Measurements from ENCODE around the gene CGREF1. TPM values are rescaled to one million over a fixed set of nuclear protein-coding genes. Genes with fewer than 3 reads are reported as not detected.

Gene CGREF1
- total RNA-seq, 4 donors from 2014 or later = 4.0 to 8.5 (median 6.2) TPM

DNA sequence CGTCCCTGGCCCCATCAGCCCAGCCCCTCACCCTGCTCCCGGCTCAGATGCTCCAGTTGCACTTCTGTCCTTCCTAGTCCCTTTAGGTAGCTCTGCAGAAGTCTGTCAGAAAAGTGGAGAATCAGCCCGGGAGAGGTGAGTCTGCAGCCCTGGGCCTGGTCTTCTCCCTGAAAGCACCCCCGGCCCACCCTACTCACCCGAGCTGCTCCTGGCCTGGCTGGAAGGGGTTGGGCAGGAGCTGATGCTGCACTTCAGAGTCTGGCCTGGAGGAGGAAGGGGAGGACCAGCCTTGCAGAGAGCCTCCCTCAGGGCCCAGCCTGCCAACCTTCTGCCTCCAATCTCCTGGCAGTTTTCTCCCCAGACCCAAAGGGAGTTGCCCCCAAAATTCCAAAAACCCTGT is 16.6 kb downstream of the CGREF1 start:
- TF ChIP-seq, protein P1, sequence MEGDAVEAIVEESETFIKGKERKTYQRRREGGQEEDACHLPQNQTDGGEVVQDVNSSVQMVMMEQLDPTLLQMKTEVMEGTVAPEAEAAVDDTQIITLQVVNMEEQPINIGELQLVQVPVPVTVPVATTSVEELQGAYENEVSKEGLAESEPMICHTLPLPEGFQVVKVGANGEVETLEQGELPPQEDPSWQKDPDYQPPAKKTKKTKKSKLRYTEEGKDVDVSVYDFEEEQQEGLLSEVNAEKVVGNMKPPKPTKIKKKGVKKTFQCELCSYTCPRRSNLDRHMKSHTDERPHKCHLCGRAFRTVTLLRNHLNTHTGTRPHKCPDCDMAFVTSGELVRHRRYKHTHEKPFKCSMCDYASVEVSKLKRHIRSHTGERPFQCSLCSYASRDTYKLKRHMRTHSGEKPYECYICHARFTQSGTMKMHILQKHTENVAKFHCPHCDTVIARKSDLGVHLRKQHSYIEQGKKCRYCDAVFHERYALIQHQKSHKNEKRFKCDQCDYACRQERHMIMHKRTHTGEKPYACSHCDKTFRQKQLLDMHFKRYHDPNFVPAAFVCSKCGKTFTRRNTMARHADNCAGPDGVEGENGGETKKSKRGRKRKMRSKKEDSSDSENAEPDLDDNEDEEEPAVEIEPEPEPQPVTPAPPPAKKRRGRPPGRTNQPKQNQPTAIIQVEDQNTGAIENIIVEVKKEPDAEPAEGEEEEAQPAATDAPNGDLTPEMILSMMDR (IDR thresholded peaks at IDR 0.05; ENCODE audit: low read depth) = no peak

DNA sequence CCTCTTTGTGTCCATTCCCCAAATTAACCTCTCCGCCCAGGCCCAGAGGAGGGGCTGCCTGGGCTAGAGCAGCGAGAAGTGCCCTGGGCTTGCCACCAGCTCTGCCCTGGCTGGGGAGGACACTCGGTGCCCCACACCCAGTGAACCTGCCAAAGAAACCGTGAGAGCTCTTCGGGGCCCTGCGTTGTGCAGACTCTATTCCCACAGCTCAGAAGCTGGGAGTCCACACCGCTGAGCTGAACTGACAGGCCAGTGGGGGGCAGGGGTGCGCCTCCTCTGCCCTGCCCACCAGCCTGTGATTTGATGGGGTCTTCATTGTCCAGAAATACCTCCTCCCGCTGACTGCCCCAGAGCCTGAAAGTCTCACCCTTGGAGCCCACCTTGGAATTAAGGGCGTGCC is 18.9 kb downstream of the CGREF1 start:
- TF ChIP-seq, protein P1 (IDR thresholded peaks at IDR 0.05; ENCODE audit: low read depth) = no peak

DNA sequence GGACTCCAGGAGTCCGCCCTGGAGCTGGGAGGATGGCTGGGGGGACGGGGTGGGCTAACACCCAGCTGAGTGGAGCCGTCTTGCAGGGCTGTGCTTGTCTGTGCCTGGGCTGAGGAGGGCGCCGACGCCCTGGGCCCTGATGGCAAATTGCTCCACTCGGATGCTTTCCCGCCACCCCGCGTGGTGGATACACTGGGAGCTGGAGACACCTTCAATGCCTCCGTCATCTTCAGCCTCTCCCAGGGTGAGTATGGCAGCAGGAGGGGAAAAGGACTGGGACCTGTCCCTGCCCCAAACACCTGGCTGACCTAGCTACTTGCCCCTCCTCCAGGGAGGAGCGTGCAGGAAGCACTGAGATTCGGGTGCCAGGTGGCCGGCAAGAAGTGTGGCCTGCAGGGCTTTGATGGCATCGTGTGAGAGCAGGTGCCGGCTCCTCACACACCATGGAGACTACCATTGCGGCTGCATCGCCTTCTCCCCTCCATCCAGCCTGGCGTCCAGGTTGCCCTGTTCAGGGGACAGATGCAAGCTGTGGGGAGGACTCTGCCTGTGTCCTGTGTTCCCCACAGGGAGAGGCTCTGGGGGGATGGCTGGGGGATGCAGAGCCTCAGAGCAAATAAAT is 19.5 kb downstream of the CGREF1 start:
- TF ChIP-seq, protein P1 (IDR thresholded peaks at IDR 0.05; ENCODE audit: low read depth) = no peak

DNA sequence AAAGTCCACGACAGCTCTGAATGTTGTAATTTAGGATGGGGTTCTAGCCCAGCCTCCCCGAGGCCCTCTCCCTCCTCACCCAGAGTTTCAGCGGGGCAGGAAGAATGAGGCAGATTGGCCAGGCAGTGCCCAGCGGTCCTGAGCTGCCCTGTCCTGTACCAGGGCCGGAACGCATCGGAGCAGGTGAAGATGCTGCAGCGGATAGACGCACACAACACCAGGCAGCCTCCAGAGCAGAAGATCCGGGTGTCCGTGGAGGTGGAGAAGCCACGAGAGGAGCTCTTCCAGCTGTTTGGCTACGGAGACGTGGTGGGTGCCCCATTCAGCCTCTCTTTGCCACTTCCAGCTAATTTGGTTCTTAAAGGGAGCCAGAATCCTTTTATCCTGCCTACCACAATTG is 21.6 kb downstream of the CGREF1 start:
- TF ChIP-seq, protein P1 (IDR thresholded peaks at IDR 0.05; ENCODE audit: low read depth) = no peak

DNA sequence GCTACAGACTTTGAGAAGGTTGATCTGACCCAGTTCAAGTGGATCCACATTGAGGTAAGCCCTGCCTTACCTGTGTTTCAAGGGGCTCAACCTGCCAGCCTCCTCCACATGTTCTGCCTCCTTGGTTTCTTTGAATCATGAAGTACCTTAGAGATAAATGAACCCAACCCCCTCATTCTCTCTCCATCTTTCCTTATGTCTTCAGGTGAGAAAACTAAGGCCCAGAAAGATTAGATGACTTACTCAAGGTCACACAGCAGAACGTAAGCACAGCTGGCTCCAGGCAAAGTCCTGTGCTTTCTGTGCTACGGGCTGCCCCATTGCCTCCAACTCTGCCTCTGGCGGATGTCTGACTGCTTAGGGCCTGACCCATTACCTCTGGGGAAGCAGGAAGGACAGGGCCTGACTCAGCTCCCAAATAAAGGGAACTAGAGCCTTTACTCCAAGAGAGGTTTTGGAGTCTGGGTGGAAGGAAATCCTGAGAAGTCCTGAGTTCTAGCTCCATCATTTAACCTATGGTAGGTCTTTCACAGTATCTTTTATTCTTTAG is 22.1 kb downstream of the CGREF1 start:
- TF ChIP-seq, protein P1 (IDR thresholded peaks at IDR 0.05; ENCODE audit: low read depth) = no peak

DNA sequence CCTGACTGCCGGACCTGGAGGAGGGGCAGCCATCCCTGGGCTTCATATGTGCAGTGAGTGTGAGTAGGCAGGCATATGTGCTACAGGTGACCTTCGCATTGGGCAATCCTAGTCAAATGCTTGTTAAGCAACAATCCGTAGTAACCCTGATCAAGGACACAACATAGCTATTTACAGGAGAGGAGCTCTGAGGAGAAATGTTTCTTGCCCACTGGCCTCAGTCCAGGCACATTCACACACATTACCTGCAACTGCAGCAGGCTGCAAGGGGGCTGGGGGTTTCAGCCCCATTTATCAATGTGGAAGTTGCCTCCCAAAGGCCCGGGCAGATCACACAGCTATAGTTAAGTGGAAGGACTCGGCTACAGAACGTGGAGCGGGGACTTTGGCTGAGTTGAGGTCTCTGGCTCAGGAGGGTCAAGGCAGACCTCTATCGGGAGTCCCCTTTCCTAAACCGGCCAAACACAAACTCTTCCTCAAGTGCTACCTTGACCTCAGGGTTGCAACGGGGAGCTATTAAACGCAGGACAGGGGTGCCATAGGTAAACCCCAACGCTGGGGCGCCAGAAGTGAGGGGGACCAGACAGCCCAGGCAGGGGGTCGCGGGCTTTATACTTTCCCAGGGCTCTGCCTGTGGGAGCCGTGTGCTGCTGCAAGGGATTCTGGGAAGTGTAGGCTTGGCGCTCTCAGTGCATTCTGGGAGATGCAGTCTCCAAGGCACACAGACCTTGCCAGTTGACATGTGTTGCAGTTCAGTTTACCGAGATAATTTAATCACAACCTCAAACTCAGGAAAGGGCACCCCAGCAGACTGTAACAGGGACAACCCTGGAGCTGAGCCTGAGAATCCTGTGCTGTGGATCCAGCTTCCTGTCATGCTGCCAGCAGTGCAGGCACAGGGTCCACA is 22.9 kb downstream of the CGREF1 start:
- TF ChIP-seq, protein P1 (IDR thresholded peaks at IDR 0.05; ENCODE audit: low read depth) = no peak

DNA sequence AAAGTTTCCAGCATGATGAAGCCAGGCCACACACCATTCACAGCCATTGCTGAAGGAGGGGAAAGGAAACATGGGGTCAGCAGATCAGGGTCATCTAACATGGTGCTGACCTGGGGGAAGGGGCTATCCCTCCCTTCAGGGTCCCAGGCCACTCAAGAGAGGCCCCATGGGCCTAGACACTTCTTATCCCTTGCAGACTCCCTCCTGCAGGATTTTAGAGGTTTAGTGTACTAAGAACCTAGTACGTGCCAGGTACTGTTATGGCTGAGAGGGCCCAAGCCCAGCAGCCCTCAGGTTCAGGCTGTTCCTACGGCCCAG is 23.5 kb downstream of the CGREF1 start:
- TF ChIP-seq, protein P1 (IDR thresholded peaks at IDR 0.05; ENCODE audit: low read depth) = no peak

Data from subcutaneous adipose tissue (tissue), 4 donors.